GM18520 (cell line): ENCODE measurements around the gene OCIAD1.
A peak's percentile ranks its signal among the peaks of the same experiment; 100 is the strongest.
"Not testable (repeated sequence)": the region's sequence is repeated elsewhere in the genome, so short reads cannot be mapped to it uniquely, and the experiment has no call there.

Experiments
- ATAC-seq: cut with Tn5 transposase; IDR thresholded peaks from one replicate; pipeline ENCODE4 v1.9.1; 2021; ENCODE audit not compliant: unreplicated experiment

The OCIAD1 gene, protein sequence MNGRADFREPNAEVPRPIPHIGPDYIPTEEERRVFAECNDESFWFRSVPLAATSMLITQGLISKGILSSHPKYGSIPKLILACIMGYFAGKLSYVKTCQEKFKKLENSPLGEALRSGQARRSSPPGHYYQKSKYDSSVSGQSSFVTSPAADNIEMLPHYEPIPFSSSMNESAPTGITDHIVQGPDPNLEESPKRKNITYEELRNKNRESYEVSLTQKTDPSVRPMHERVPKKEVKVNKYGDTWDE

DNA sequence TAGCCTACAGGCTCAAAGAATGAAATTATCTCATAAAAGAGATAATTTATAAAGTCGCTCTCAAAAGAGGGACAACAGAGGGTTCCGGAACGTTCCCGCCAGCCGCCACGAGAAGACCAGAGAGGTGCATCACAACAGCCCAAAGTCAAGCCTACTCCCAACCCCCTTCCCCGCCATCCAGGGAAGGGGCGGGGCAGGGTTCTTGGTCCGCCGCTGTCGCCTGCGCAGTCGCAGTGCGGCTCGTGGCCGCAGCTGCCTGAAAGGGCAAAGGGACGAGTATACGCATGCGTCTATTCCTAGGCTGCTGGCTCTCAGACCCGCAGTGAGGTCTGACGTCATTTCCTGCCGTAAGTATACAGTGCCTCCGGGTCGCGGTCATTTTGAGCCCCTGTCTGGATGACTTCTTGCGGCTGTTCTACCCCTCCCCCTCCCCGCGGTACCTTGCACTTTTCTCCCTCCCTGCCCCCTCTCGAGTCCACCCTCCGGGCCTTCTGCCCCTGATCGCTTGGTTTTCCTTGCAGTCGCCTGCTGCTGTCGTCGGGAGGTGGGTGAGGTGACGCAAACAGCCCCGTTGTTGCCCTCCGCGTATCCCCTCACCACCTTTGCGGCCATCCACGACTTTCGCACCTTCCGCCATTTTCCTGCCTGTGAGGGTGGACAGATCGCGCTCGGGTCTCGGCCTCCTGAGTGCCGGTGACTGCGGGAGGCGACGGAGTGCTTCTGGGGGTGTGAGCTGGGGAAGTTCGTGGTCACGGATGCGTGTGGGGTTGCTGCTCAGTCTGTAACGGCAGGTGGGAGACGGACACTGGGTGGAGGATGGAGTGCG, at the start of gene OCIAD1:
OCIAD1 (plus strand) TSS at position 383 of the 826 bp plus-strand sequence. CDS start 1,537 bp downstream, outside the sequence.
- ATAC-seq = peak; percentile 99

- ATAC-seq = no peak
Observed at GRCh38 chr4:48781968-48782367, 48.9 kb upstream of the OCIAD1 start.

- ATAC-seq = no peak
Observed at GRCh38 chr4:48785302-48785701, 45.6 kb upstream of the OCIAD1 start.

DNA sequence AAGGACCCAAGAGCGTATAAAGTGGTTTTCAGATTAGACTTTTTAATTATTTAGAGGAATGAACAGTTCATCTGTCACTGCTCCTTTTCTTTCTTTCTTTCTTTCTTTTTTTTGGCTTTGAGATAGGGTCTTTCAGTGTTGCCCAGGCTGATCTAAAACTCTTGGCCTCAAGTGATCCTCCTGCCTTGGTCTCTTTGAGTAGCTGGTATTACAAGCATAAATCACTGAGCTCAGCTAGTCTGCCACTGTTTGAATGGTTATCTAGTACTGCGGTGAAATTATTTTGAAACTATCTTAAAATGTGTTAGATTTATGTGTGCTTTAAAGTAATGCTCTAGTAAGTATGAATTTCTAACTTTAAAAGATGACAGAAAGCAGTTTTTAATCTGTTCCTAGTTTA, 44.3 kb upstream of the OCIAD1 start:
- no peak for ATAC-seq

GRCh38 chr4:48787056-48787455, 43.8 kb upstream of the OCIAD1 start:
- no peak for ATAC-seq

DNA sequence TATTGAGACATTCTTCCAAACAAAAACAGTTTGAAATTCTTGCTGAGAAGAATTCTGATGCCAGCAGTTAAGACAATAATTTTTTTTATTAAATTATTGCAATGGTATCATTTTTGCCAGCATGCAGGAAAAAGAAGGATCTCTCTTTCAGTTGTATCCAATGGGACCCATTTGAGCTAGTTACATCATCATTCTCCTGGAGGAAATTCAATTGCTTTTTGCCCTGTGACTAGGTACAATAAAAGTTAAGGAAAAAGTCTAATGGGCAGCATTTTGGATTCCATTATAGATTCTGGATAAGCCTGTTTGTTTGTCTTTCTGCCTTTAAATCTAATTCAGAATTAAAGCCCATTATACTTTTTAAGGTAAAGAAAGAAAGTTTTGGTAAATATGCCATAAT, 40.3 kb upstream of the OCIAD1 start:
- ATAC-seq = no peak

DNA sequence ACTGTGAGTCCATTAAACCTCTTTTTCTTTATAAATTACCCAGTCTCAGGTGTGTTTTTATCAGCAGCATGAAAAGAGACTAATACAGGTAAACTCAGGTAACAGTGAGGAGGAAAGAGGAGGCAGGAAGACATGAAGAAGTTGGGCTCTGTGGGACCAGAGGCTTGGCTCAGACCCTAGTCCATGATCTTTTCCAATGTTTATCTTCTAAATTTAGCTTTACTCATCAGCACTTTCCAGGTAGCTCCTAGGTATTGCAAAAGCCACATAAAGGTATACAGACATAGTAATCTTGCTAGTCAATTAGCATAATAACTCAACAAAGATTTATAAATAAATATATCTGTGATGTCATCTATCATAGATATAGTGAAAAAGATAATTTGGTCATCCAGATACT, 39.6 kb upstream of the OCIAD1 start:
- ATAC-seq = no peak

- ATAC-seq = no peak
Observed at GRCh38 chr4:48792348-48793006, 38.4 kb upstream of the OCIAD1 start.

- ATAC-seq = no peak
Observed at GRCh38 chr4:48795108-48795507, 35.8 kb upstream of the OCIAD1 start.

DNA sequence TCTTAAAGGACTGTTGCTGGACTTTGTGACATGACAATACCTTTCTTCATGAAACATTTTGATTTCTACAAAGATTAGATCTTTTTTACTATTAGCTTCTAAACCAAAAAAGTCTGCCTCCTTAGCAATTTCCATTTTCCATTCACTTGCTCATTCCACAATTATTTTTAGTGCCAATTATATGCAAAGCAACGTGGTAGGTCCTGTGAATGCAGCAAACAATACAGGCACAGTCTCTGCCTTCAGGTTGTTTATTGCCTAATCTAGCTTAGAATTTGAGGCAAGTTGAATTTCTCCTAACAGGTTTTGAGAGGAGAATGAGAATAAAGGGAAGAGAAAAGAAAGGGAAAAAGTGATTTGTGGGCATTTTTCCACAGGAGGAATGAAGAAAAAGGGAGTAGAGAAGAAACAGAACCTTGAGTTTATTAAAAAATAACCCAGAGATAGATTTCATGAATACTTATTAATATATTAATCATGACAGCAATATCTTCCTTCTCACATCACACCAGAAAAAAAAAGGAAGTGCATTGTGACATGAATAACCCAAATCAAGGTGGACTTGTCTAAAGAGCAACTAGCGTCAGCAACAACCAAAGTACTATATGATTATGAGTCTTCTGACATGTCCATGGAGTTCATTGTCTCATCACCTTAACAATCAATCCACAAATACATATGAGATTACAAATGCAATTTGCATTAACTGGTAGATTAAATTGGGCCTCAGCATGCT, 34.5 kb upstream of the OCIAD1 start:
- ATAC-seq = no peak

DNA sequence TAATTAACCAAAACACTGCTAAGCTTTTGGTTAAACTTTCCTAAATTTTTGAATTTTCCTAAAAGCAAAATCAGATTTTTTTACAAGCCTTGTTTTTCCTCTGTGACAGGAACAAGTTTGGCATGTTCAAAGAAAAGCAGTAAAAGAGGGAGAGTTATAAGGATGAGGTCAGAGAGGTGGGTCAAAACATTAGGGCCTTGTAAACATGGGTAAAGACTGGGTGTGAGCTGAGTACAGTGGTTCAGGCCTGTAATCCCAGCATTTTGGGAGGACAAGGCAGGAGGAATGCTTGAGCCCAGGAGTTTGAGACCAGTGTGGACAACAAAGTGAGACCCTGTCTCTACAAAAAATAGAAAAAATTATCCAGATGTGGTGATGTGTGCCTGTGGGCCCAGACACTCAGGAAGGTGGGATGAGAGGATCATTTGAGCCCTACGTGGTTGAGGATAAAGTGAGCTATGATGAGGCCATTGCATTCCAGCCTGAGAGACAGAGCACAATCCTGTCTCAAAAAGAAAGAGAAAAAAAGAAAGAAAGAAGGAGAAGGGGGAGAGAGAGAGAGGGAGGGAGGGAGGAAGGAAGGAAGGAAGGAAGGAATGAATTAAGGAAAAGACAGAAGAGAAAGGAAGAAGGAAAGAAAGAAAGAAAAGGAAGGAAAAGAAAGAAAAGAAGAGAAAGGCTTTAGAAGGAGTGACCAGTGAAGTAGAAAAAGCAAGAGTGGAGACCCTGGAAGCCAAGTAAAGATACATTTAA, 33.8 kb upstream of the OCIAD1 start:
- ATAC-seq = no peak

DNA sequence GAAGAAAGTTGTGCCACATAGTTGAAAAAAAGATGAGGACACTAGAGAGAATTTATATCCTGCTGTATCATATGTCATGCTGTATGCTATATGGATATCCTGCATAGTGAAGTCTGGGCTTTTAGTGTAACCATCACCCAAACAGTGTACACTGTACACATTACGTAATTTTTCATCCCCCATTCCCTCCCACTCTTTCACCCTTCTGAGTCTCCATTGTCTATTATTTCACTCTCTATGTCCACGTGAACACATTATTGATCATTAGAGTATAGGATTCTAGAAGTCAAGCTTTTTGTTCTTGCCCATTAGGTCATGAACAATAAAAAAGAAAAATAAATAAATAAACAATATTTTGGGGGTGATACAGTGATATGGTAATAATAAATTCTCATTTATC, 32.8 kb upstream of the OCIAD1 start:
- no peak for ATAC-seq

- ATAC-seq = no peak
Observed at GRCh38 chr4:48799157-48799556, 31.7 kb upstream of the OCIAD1 start.

DNA sequence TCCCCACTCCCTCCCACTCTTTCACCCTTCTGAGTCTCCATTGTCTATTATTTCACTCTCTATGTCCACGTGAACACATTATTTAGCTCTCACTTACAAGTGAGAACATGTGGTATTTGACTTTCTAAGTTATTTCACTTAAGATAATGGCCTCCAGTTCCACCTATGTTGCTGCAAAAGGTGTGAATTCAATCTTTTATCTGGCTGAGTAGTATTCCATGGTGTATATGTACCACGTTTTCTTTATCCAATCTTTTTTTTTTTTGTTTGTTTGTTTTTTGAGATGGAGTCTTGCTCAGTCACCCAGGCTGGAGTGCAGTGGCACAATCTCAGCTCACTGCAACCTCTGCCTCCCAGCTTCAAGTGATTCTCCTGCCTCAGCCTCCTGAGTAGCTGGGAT, 30.7 kb upstream of the OCIAD1 start:
- ATAC-seq = not testable (repeated sequence)

DNA sequence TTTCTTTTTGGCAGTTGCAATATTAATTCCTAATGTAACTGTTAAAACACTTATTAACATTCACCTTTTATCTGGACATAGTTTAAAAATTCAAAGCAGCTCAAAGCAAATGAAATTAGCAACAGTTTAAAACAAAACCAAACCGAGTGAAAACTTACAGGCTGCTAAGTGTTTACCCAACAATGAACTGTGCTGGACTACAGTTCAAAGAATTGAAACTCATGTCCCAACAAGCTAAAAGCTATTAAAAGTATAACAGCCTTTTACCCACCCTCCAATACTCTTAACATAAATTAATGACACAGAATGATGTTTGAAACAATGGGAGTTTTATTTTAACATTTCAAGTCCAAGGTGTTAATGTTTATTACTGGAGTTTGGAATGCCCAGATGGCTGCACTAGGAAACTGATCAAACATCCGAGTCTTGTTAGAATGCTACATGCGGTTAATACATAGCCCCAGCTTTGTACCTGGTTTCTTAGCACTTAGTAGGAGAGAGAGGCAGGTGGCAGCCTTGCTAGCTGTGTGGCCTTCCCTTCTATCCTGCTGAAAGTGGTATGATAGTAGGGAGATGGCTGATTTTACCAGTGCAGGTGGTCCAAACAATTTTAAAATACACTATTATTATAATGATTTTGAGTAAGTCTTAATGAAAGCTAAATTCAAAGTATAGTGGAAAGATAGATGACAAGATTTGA, 29.7 kb upstream of the OCIAD1 start:
- no peak for ATAC-seq

DNA sequence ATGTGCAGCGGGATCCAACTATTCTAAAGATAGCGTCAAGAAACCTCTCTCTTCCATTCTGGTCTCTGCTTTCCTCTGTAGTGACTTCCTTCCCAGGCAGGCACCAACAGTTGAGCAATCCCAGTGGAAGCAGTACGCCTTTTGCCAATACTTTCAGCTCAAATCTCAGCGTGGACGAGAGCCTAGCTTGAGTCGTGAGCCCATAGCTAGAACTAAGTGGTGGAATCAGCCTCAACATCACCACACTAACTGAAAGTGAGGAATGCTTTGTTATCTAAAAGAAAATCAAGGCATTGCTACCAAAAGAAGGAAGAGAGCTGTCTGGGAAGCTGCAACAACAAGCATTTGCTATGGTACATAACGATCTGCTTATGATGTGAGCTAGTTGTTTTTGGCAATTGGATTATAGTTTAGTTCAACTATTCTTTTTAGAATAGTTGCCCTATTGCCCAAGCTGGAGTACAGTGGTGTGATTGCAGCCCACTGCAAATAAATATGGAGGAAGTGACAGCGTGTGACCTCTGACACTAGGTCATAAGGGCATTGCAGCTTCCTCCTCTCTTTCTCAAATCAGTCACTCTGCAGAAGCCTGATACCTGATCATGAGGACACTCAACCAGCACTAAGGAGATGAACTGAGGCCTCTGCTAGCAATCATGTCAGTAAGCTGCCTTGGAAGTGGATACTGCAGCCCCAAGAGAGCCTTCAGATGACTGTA, 26.1 kb upstream of the OCIAD1 start:
- no peak for ATAC-seq

DNA sequence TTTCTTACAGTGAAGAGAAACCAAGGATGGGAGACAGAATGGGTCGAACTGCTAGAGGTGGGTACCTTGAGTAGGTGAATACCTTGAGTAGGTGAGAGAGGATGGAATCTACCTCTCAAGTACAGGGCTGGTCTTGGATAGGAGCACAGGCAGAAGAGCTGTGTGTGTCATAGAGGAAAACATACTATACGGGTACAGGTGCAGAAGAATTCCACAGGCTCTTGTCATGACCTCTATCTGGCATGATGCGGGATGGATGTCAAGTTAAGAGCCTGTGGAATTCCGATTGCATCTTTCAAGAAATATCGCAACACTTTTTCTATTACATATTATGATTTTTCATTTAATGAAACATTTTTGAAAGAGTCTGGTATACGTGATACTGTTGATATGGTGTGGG, 18.0 kb upstream of the OCIAD1 start:
- no peak for ATAC-seq

GRCh38 chr4:48813964-48814363, 16.9 kb upstream of the OCIAD1 start:
- ATAC-seq = peak; percentile 52

DNA sequence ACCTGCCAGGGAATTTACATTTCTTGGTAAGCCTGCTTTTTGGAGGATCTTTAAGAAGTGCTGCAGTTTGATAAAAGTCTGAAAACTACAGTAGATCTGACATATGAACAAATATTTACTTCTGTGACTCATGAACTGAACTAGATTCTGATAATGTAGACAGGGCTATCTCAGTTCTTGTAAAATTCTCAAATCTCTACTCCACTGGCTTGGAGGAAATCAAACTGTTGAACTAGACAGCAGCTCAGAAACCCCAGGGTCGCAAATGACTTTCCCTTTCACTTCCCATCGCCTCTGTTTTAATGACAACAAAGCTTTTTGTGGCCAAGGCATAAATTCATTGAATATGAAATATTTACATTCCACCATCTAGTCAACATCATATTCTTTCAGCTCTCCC, 15.4 kb upstream of the OCIAD1 start:
- ATAC-seq = no peak
